Measurements from ENCODE around the gene MPP4.

The MPP4 gene

DNA sequence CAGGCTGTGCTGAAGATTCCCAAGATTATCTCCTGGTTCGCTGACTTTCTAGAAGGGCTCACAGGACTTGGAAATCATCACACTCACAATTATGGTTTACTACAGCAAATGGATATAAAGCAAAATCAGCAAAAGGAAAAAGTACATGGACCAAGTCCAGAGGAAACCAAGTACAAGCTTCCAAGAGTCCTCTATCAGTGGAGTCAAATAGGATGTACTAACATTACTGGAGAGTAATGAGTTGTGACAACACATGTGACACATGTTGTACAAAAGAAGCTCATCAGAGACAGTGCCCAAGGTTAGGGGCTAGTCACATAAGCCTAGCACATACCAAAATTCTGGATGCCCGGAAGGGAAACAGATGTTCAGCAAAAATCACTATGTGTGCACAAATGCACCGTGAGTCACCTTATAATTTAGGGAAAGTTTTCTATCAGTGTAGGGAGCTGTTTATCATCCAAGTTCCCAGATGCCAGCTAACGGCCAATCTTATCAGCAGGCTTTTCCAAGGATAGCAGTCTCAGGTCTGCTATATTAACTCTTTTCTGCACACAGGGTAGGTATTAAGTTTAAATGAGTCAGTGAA is 64.7 kb downstream of the MPP4 start:
- DNase-seq (ENCODE audit: low read depth, low spot score), result no peak
- no peak overlapping the region for H3K27ac ChIP-seq

DNA sequence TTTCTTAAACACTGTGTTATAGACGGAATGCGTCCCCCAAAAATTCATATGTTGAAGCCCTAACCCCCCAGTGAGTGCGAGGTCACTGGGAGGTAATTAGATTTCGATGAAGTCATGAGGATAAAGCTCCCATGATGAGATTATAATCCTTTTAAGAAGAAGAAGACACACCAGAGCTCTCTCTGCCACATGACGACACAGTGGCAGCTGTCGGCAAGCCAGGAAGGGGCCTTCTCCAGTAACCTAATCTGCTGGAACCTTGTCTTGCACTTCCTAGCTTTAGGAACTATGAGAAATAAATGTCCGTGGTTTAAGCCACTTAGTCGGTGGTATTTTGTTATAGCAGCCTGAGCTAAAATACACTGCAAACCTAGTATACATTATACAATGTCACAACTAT is 67.4 kb downstream of the MPP4 start:
- H3K27ac ChIP-seq, result no peak overlapping the region
- no peak for DNase-seq (ENCODE audit: low read depth, low spot score)

DNA sequence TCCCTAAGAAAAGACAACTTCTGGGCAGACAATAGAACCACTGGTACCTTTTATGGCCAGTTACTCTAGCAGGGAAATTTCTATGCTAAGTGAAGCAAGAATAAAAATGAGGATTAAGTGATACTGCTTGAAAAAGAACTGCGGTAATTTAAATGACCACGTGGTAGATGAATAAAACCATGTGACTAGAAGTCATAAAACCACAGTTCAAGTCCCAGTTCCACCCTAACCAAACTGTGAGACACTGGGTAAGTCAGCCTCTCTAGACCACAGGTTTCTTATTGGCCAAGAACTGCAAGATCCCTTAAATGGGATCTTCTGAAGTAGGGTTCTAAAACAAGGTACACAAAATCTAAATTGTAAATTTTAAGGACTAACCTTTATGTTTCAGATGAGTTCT is 67.9 kb downstream of the MPP4 start:
- no peak for DNase-seq (ENCODE audit: low read depth, low spot score)
- no peak overlapping the region for H3K27ac ChIP-seq

DNA sequence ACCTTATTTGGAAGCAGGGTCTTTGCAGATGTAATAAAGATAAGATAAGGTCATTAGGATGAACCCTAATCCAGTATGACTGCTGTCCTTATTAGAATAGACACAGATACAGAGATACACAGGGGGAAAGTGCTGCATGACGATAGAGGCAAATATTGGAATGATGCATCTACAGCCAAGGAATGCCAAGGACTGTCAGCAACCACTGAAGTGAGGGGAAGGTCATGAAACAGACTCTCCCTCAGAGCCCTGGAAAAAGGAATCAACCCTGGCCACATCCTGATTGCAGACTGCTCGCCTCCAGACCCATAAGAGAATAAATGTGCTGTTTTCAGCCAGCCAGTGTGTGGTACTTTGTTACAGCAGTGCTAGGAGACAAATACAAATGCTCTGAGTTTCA is 69.9 kb downstream of the MPP4 start:
- no peak overlapping the region for H3K27ac ChIP-seq
- no peak for DNase-seq (ENCODE audit: low read depth, low spot score)

DNA sequence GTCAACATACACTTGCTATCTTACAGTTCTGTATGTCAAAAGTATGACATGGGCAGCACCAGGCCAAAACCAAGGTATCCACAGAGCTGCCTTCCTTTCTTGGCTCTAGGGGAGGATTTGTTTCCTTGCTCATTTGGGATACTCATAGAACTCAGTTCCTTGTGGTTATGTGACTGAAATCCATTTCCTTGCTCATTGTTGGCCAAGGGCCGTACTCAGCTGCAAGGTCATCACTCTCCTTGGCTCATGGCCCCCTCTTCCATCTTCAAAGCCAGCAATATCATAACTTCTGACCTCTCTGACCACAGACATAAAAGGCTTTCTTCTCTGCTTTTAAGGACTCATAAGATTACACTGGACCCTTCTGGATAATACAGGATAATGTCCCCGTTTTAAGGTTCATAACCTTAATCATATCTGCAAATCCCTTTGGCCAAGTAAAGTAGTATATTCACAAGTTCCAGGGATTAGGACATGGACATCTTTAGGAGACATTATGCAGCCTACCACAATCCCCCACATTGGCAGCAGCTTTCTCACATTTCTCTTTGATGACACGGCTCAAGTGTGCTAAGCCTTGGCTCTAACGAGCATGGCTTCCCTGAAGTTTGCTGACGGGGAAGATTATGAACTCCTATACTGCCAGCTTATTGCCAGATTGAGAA is 76.0 kb downstream of the MPP4 start:
- no peak overlapping the region for H3K27ac ChIP-seq
- no peak for DNase-seq (ENCODE audit: low read depth, low spot score)

DNA sequence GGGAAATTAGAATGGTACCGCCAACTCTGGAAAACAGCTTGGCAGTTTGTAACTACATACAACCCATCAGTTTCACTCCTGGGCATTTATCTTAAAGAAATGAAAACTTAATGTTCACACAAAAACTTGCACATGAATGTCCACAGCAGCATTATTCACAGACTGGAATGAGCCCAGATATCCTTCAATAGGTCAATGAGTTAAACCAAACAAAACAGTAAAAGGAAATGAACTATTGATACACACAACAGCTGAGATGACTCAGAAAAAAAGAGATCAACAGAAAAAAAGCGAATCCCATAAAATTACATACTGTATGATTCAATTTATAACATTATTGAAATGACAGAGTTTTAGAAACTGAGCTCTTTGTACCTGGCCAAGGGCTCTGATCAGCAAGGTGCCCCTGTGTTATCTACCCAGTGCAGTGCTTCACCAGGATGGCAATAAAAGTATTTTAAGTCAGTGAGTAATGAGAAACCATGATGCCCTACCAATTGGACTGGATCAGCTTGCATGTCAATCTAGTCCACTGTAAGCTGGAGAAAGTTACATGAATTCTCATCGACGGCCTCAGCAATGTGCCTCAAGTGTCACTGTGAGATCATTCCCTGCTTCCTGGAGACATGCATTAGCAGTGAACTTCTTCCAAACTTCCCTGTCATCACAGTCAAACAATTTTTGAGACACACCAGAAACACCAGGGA is 77.0 kb downstream of the MPP4 start:
- no peak for DNase-seq (ENCODE audit: low read depth, low spot score)
- no peak overlapping the region for H3K27ac ChIP-seq

DNA sequence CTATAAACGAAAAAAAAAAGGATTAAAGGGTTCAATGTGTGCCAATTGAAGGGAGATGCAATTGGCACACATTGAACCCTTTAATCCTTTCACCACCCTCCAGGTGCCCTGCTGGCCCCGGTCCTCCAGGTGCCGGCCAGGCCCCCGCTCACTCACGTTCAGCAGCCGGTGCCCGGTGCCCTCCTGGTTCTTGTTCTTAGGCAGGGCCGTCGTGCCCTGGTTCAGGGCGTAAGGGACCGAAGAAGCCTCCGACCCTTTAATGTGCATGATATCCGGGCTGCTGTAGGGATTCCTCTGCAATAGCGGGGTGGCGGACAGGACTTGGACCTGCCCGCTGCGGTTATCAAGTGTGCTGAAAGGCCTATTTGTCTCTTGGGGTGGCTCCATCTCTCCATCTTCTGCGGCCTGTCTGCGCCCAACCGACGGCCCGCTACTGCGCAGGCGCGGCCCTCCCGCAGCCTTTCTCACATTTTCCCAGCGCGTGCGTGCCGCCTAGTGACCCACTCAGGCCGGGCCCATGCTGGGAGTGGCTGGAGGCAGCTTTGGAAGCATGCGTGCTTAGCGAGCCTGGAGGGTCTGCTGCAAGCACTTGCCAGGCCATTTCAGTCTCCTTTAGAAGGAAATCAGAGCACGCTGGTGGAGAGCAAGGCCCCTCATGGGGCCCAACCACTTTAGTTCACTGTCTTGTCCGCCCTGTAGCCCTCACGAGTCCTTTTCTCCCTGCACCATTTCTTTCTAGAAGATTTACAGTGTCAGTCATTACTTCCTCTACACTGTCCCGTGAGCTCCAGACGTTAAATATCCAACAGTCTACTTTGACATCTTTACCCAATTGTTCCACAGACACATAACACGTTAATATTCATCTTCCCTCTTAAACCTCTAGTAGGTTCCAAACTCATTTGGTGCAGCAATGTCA is 79.4 kb downstream of the MPP4 start:
- no peak overlapping the region for H3K27ac ChIP-seq
- no peak for DNase-seq (ENCODE audit: low read depth, low spot score)

DNA sequence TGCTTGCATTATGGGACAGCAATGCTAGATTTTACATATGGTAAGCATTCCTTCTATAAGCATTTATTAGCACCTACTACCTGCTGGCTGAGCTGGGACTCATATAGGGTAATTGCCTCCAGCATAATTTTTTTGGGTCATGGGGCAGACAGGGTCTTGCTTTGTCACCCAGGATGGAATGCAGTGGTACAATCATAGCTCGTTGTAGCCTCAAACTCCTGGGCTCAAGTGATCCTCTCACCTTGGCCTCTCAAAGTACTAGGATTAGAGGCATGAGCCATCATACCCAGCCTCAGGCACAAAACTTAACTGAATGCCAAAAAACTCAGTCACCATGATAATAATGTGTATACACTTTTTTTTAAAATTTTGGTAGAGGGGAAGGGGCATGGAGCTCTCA is 90.4 kb downstream of the MPP4 start:
- DNase-seq (ENCODE audit: low read depth, low spot score), result no peak

DNA sequence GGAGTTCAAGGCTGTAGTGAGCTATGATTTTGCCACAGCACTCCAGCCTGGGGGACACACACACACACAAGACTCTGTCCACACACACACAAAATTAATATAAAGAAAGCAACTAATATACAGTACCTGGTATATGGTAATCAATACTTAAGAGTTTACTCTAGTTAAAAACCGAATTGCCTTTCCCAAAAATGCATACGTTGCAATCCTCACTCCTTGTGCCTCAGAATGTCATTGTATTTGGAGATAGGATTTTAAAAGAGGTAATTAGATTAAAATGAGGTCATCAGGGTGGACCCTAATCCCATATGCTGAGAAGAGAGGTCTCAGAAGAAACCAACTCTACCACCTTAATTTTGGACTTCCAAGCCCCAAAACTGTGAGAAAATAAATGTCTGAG is 90.9 kb downstream of the MPP4 start:
- no peak overlapping the region for H3K27ac ChIP-seq
- no peak for DNase-seq (ENCODE audit: low read depth, low spot score)

More for the DNA sequence above, 90.4 kb downstream of the MPP4 start:
- no peak overlapping the region for H3K27ac ChIP-seq

DNA sequence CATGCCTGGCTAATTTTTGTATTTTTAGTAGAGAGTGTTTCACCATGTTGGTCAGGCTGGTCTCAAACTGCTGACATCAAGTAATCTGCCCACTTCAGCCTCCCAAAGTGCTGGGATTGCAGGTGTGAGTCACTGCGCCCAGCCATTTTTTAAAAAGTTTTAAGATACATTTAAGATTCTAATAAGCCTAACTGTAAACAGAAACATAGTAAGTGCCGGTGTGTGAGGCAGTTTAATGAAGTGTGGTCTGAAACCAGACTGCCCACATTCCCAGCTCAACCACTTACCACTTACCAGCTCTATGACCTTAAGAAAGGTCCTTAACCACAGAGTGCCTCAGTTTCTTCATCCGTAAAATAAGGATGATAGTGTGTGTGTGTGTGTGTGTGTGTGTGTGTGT is 97.5 kb downstream of the MPP4 start:
- no peak overlapping the region for H3K27ac ChIP-seq
- no peak for DNase-seq (ENCODE audit: low read depth, low spot score)

DNA sequence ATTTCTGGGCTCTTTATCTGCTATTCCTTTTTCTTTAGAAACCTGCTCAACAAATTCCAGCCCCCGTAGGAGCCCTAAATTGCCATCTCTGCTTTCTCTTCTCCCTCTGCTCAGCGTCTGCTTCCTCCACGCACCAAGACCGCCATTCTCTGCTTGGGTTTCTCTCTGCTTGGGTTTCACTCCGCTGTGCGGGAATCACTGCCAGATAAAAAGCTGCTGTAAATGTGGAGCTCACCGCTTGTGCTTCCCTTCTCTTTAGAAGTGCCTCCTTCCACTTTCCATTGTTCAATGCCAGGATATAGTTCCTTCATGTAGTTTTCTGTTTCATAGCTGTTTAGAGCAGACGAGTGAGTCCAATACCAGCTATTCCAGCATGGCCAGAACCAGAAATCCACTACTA is 101.0 kb downstream of the MPP4 start:
- DNase-seq (ENCODE audit: low read depth, low spot score), result no peak
- H3K27ac ChIP-seq, result no peak overlapping the region
